IMR-90 (cell line): ENCODE measurements around the gene FMN2. TPM values are rescaled to one million over a fixed set of nuclear protein-coding genes. Genes with fewer than 3 reads are reported as not detected.

Source experiments
- ATAC-seq: fragments of 200-7000 bp; cut with Tn5 transposase; 2 replicates; pipeline ENCODE4 v1.9.1; 2020; ENCODE audit warnings: low read depth, mild to moderate bottlenecking, moderate library complexity
- BruUV-seq: library from RNA; stranded (reverse); fragments of 400-500 nt; replicated peaks from 2 replicates; lab custom pipeline; 2021; lab: Mats Ljungman, UMichigan
- CTCF ChIA-PET: fragments of 300-600 bp; formaldehyde crosslinking; extraction: SDS; loops from one replicate; lab custom pipeline; 2021; ENCODE audit warnings: antibody characterized with exemption; lab: Yijun Ruan, JAX
- POLR2A ChIA-PET: fragments of 300-600 bp; sonication (Branson Sonifier 250); formaldehyde crosslinking; loops from one replicate; lab custom pipeline; 2022; ENCODE audit warnings: antibody characterized with exemption; ENCODE audit not compliant: unreplicated experiment; lab: Charles Lee
- DNase-seq: peaks from one replicate; pipeline ENCODE4 v3.0.0; 2013
- H2AFZ ChIP-seq: replicated peaks from 2 replicates; pipeline ENCODE3; 2013; ENCODE audit warnings: low read length, mild to moderate bottlenecking; ENCODE audit not compliant: poor library complexity
- H2AK5ac ChIP-seq: 2 replicates; pipeline ENCODE4 v1.6.1; 2013; ENCODE audit warnings: low read depth, low read length, inconsistent platforms
- H2AK9ac ChIP-seq: replicated peaks from 2 replicates; pipeline ENCODE3; 2013; ENCODE audit warnings: mild to moderate bottlenecking, low read depth, low read length, moderate library complexity; ENCODE audit not compliant: poor library complexity
- H2BK120ac ChIP-seq: 2 replicates; pipeline ENCODE4 v1.6.1; 2013; ENCODE audit warnings: low read depth, low read length, inconsistent platforms
- H2BK15ac ChIP-seq: 3 replicates; pipeline ENCODE4 v1.6.1; 2013; ENCODE audit warnings: low read depth, low read length, inconsistent platforms
- H2BK20ac ChIP-seq: 2 replicates; pipeline ENCODE4 v1.6.1; 2013; ENCODE audit warnings: low read depth, mild to moderate bottlenecking, inconsistent platforms, low read length, moderate library complexity
- H2BK5ac ChIP-seq: 2 replicates; pipeline ENCODE4 v1.6.1; 2013; ENCODE audit warnings: mild to moderate bottlenecking, low read depth, low read length, inconsistent platforms; ENCODE audit not compliant: poor library complexity, severe bottlenecking
- H3K14ac ChIP-seq: replicated peaks from 2 replicates; pipeline ENCODE4 v1.6.1; 2013; ENCODE audit warnings: low read depth, low read length, inconsistent platforms
- H3K18ac ChIP-seq: 2 replicates; pipeline ENCODE4 v1.6.1; 2013; ENCODE audit warnings: low read depth, low read length, control low read depth
- H3K23ac ChIP-seq: 2 replicates; pipeline ENCODE4 v1.6.1; 2013; ENCODE audit warnings: low read depth, low read length, inconsistent platforms
- H3K27ac ChIP-seq: 2 replicates; pipeline ENCODE4 v1.5.1; 2013; ENCODE audit warnings: mild to moderate bottlenecking, control low read depth, low read length; ENCODE audit not compliant: insufficient read depth
- H3K27me3 ChIP-seq: 2 replicates; pipeline ENCODE4 v1.6.1; 2013; ENCODE audit warnings: low read length; ENCODE audit not compliant: control insufficient read depth, insufficient read depth
- H3K36me3 ChIP-seq: 2 replicates; pipeline ENCODE4 v1.6.1; 2013; ENCODE audit warnings: low read length, mixed read lengths; ENCODE audit not compliant: control insufficient read depth, insufficient read depth
- H3K4ac ChIP-seq: 2 replicates; pipeline ENCODE4 v1.6.1; 2013; ENCODE audit warnings: low read depth, low read length, inconsistent platforms
- H3K4me1 ChIP-seq: 2 replicates; pipeline ENCODE4 v1.6.1; 2013; ENCODE audit warnings: low read length, mixed read lengths; ENCODE audit not compliant: control insufficient read depth, insufficient read depth
- H3K4me2 ChIP-seq: 2 replicates; pipeline ENCODE4 v1.6.1; 2013; ENCODE audit warnings: low read depth, mild to moderate bottlenecking, control low read depth, low read length, moderate library complexity
- H3K4me3 ChIP-seq: 2 replicates; pipeline ENCODE4 v1.5.1; 2013; ENCODE audit warnings: low read depth, mild to moderate bottlenecking, control low read depth, low read length, moderate library complexity; ENCODE audit not compliant: insufficient read depth
- H3K56ac ChIP-seq: 2 replicates; pipeline ENCODE4 v1.6.1; 2013; ENCODE audit warnings: low read length, inconsistent platforms; ENCODE audit not compliant: insufficient read depth; ENCODE audit errors: extremely low read depth
- H3K79me1 ChIP-seq, 2 experiments: 2 replicates each; pipeline ENCODE4 v1.6.1; 2013; ENCODE audit warnings: low read length in 2 of 2, inconsistent platforms in 1 of 2, low read depth in 1 of 2
- H3K9ac ChIP-seq: 2 replicates; pipeline ENCODE4 v1.6.1; 2013; ENCODE audit warnings: low read depth, low read length, control low read depth
- H3K9me1 ChIP-seq: 2 replicates; pipeline ENCODE4 v1.6.1; 2013; ENCODE audit warnings: low read length, inconsistent platforms; ENCODE audit not compliant: insufficient read depth
- H3K9me3 ChIP-seq: 2 replicates; pipeline ENCODE4 v1.6.1; 2013; ENCODE audit warnings: low read length; ENCODE audit not compliant: control insufficient read depth, insufficient read depth
- H4K20me1 ChIP-seq: 2 replicates; pipeline ENCODE4 v1.6.1; 2013; ENCODE audit warnings: low read length, inconsistent platforms; ENCODE audit not compliant: insufficient read depth
- H4K5ac ChIP-seq: 2 replicates; pipeline ENCODE4 v1.6.1; 2013; ENCODE audit warnings: mild to moderate bottlenecking, low read depth, low read length, control low read depth
- H4K8ac ChIP-seq, 2 experiments: 2 replicates each; pipeline ENCODE4 v1.6.1; 2013; ENCODE audit warnings: low read depth in 2 of 2, low read length in 2 of 2, control low read depth in 1 of 2, inconsistent platforms in 1 of 2
- H4K91ac ChIP-seq: 2 replicates; pipeline ENCODE4 v1.6.1; 2013; ENCODE audit warnings: low read depth, low read length, inconsistent platforms; ENCODE audit not compliant: insufficient read depth
- CEBPB ChIP-seq: IDR thresholded peaks from 2 replicates; pipeline ENCODE4 v1.6.1; 2012; ENCODE audit warnings: low read depth, low read length, improper control_type of control experiment
- CHD1 ChIP-seq: IDR thresholded peaks from 2 replicates; pipeline ENCODE4 v1.6.1; 2012; ENCODE audit warnings: low read depth, low read length, improper control_type of control experiment
- MAFK ChIP-seq: IDR thresholded peaks from 2 replicates; pipeline ENCODE4 v1.6.1; 2012; ENCODE audit warnings: low read depth, low read length, improper control_type of control experiment
- WGBS, 2 experiments: methylation state at CpG; one replicate each; pipeline versions ENCODE4 v1.1.5 to v1.1.7; 2013; ENCODE audit warnings: missing lambda C conversion rate in 2 of 2; ENCODE audit not compliant: insufficient read length in 1 of 2; ENCODE audit errors: extremely low coverage in 2 of 2; 5-methylcytosine and 5-hydroxymethylcytosine counted together
- dilution Hi-C: fragments of 300-500 bp; cut with HindIII; formaldehyde crosslinking; loops from one replicate; pipeline ENCODE4 v1.14.3; 2018; ENCODE audit warnings: low sequenced_read_pairs; ENCODE audit not compliant: unreplicated experiment
- in situ Hi-C: fragments of 300-500 bp; cut with MboI; formaldehyde crosslinking; loops from 3 replicates; pipeline ENCODE4 v1.14.3; 2019; ENCODE audit warnings: low sequenced_read_pairs, inconsistent platforms, mixed read lengths
- intact Hi-C: fragments of 100-400 bp; cut with micrococcal nuclease; formaldehyde crosslinking; loops from 2 replicates; pipeline ENCODE4 v1.10.0; 2022
- polyA plus RNA-seq, 3 experiments: library from polyadenylated mRNA; depleted of rRNA; stranded (reverse); fragments of >200 nt; gene quantifications; 2 replicates each; pipeline ENCODE4 v1.2.3, GENCODE V29; 2012; ENCODE audit warnings: low replicate concordance in 1 of 3
- total RNA-seq: library from RNA; depleted of rRNA; stranded (reverse); fragments of >200 nt; gene quantifications from 2 replicates; pipeline ENCODE4 v1.2.3, GENCODE V29; 2012
- TF ChIP-seq, protein P1 (sequence below): fragments of 150-350 bp; IDR thresholded peaks from 2 replicates; pipeline ENCODE4 v1.6.1; 2017; ENCODE audit warnings: mild to moderate bottlenecking, antibody characterized with exemption, low read length, low read depth

FMN2 gene
- total and polyA plus RNA-seq, 2 of the 4 experiments (the other 2 are of a cell fraction): 29.0 to 35.8 TPM

DNA sequence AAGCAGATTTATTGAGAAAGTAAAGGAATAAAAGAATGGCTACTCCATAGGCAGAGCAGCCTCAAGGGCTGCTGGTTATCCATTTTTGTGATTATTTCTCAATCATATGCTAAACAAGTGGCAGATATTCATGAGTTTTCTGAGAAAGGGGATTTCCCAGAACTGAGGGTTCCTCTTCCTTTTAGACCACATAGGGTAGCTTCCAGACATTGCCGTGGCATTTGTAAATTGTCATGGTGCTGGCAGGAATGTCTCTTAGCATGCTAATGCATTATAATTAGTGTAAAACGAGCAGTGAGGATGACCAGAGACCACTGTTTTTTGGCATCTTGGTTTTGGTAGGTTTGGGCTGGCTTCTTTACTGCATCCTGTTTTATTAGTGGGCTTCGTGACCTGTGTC is 16.8 kb upstream of the FMN2 start:
- ATAC-seq: no peak
- Histone ChIP-seq H2BK20ac (no peak overlapping the region), H3K56ac (no peak overlapping the region), H3K36me3 (no peaks in the 10 kb centered on the region), H3K27me3 (no peaks in the 10 kb centered on the region), H4K5ac (no peak overlapping the region), H3K18ac (no peak overlapping the region), H2BK5ac (no peak overlapping the region), H3K23ac (no peak overlapping the region), H3K4me3 (no peak overlapping the region), H4K8ac (no peak overlapping the region), H3K4me2 (no peak overlapping the region), H2AFZ (no peak overlapping the region), H3K4ac (no peak overlapping the region), H3K9ac (no peak overlapping the region), H3K9me3 (peaks cover 1% of the 10 kb centered on the region; the same call in 1 of the 2 replicates), H2BK15ac (no peak overlapping the region), H3K9me1 (no peaks in the 10 kb centered on the region), H3K14ac (no peak overlapping the region), H3K4me1 (no peaks in the 10 kb centered on the region), H2AK5ac (no peak overlapping the region), H4K20me1 (no peaks in the 10 kb centered on the region), H2BK120ac (no peak overlapping the region), H3K79me1 (no peaks in the 10 kb centered on the region), H3K27ac (no peak overlapping the region), H4K91ac (no peak overlapping the region), H2AK9ac (no peak overlapping the region)
- CTCF ChIA-PET: no interaction called here
- no peak for TF ChIP-seq CEBPB
- no peak for TF ChIP-seq MAFK
- TF ChIP-seq, protein P1, sequence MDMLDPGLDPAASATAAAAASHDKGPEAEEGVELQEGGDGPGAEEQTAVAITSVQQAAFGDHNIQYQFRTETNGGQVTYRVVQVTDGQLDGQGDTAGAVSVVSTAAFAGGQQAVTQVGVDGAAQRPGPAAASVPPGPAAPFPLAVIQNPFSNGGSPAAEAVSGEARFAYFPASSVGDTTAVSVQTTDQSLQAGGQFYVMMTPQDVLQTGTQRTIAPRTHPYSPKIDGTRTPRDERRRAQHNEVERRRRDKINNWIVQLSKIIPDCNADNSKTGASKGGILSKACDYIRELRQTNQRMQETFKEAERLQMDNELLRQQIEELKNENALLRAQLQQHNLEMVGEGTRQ: no peak
- TF ChIP-seq CHD1: no peak
- no CpG with 5 or more reads among the region's 3 CpGs for WGBS, 2 experiments
- intact Hi-C loops (no loop called here), dilution Hi-C loops (no loop called here), in situ Hi-C loops (no loop called here)
- DNase-seq: no peak
- POLR2A ChIA-PET: no interaction called here
- no TSS peak for BruUV-seq
